Hepatocyte (in vitro differentiated cells): ENCODE measurements around the gene HYKK.

Experiments used
- CTCF ChIP-seq: fragments of 200-600 bp; sonication (generic); IDR thresholded peaks from 2 replicates; pipeline ENCODE4 v1.5.1; 2016; ENCODE audit warnings: antibody characterized with exemption, mild to moderate bottlenecking; ENCODE audit not compliant: poor library complexity
- EZH2 ChIP-seq: fragments of 200-600 bp; sonication (generic); IDR thresholded peaks from 2 replicates; pipeline ENCODE4 v1.6.1; 2016; ENCODE audit warnings: antibody characterized with exemption, mild to moderate bottlenecking, borderline replicate concordance

- no peak for TF ChIP-seq CTCF
- TF ChIP-seq EZH2 = no peak
Observed at GRCh38 chr15:78570710-78571109, 63.3 kb downstream of the HYKK start.
